A673 (cell line): Measurements from ENCODE around the gene CLK3. TPM values are rescaled to one million over a fixed set of nuclear protein-coding genes. Genes with fewer than 3 reads are reported as not detected.

ENCODE experiments used
- BruUV-seq: library from RNA; stranded (reverse); fragments of 400-500 nt; replicated peaks from 2 replicates; lab custom pipeline; 2021; lab: Mats Ljungman, UMichigan
- CTCF ChIA-PET: fragments of 300-600 bp; sonication (Branson Sonifier 250); formaldehyde crosslinking; loops from one replicate; lab custom pipeline; 2022; ENCODE audit warnings: antibody characterized with exemption; lab: Charles Lee
- POLR2A ChIA-PET: fragments of 300-600 bp; sonication (Branson Sonifier 250); formaldehyde crosslinking; loops from one replicate; lab custom pipeline; 2022; ENCODE audit warnings: antibody characterized with exemption; ENCODE audit not compliant: low non-redundant PET; lab: Charles Lee
- DNase-seq: peaks from one replicate; pipeline ENCODE4 v3.0.0-alpha.2; 2015; ENCODE audit warnings: low spot score
- H3K27ac ChIP-seq: fragments of 200-600 bp; sonication (generic); 2 replicates; pipeline ENCODE4 v1.5.1; 2016; ENCODE audit warnings: mixed run types, low read depth, mild to moderate bottlenecking, mixed read lengths, antibody characterized with exemption, low read length; ENCODE audit not compliant: poor library complexity, severe bottlenecking
- H3K27me3 ChIP-seq: fragments of 200-600 bp; sonication (generic); replicated peaks from 2 replicates; pipeline ENCODE4 v1.6.1; 2017; ENCODE audit warnings: mixed run types, low read depth, mild to moderate bottlenecking, mixed read lengths, antibody characterized with exemption, low read length; ENCODE audit not compliant: insufficient read depth, poor library complexity
- H3K36me3 ChIP-seq: fragments of 200-600 bp; sonication (generic); 2 replicates; pipeline ENCODE4 v1.6.1; 2016; ENCODE audit warnings: mixed run types, mild to moderate bottlenecking, mixed read lengths, antibody characterized with exemption, low read length; ENCODE audit not compliant: insufficient read depth, poor library complexity, severe bottlenecking
- H3K4me1 ChIP-seq: fragments of 200-600 bp; sonication (generic); 2 replicates; pipeline ENCODE4 v1.6.1; 2017; ENCODE audit warnings: mixed run types, mild to moderate bottlenecking, mixed read lengths, antibody characterized with exemption, low read length; ENCODE audit not compliant: insufficient read depth, poor library complexity, severe bottlenecking
- H3K4me3 ChIP-seq: fragments of 200-600 bp; sonication (generic); 2 replicates; pipeline ENCODE4 v1.5.1; 2016; ENCODE audit warnings: low read depth, mixed run types, mild to moderate bottlenecking, mixed read lengths, low read length; ENCODE audit not compliant: poor library complexity, severe bottlenecking
- H3K9me3 ChIP-seq: fragments of 200-600 bp; sonication (generic); 2 replicates; pipeline ENCODE4 v1.6.1; 2016; ENCODE audit warnings: mixed run types, low read depth, mild to moderate bottlenecking, mixed read lengths, antibody characterized with exemption, low read length; ENCODE audit not compliant: poor library complexity, severe bottlenecking
- CTCF ChIP-seq: fragments of 300-800, 200-600 bp; sonication (generic); conservative IDR thresholded peaks from 2 replicates; pipeline ENCODE4 v1.5.1; 2017; ENCODE audit warnings: low read depth, mild to moderate bottlenecking, antibody characterized with exemption, low read length, moderate library complexity, mixed read lengths
- EZH2 ChIP-seq: fragments of 200-600 bp; sonication (generic); IDR thresholded peaks from 2 replicates; pipeline ENCODE4 v1.6.1; 2017; ENCODE audit warnings: borderline replicate concordance, low read depth, mild to moderate bottlenecking, mixed read lengths, antibody characterized with exemption, low read length; ENCODE audit not compliant: poor library complexity, severe bottlenecking
- intact Hi-C: fragments of 100-400 bp; cut with micrococcal nuclease; formaldehyde crosslinking; loops from one replicate; pipeline ENCODE4 v1.10.0; 2022; ENCODE audit not compliant: unreplicated experiment
- total RNA-seq: library from RNA; stranded (reverse); gene quantifications from 2 replicates; pipeline ENCODE4 v1.2.3, GENCODE V29; 2021

Gene CLK3
- total RNA-seq, 1 experiment from 2014 or later = 66.8 TPM

DNA sequence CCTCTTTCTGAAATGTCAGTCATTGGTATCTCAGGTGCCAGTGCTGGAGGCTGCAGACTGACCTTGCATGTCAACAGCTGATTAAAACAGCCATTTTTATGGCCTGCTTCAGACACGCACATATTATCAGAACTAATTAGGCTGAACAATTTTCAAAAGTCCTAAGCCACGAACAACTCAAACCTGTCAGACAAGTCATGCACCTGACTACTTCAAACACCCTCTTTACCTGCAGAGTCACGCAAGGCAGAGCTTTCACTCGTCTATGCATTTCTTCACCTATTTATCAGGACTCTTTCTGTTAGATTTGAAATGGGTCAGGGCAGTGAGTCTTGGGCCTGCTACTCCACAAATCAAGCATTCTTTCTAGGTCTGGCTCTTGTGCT, 26.7 kb downstream of the CLK3 start:
- peaks cover 21% of the 10 kb centered on the region for H3K4me1 ChIP-seq
- TF ChIP-seq EZH2 (no peak), CTCF (no peak)
- ChIA-PET POLR2A (no interaction called here), CTCF (interaction anchor here (0.9 to 1.1 kb wide), 3 partner anchors 10 to 128 kb away, joined by 3 to 4 read pairs (median 3); no protein-coding TSS in a partner anchor)
- H3K27ac ChIP-seq = peak overlapping the region; percentile 72
- intact Hi-C loops = no loop called here
- DNase-seq = no peak
- H3K27me3 ChIP-seq = no peaks in the 10 kb centered on the region
- no TSS peak for BruUV-seq
- no peaks in the 10 kb centered on the region for H3K9me3 ChIP-seq
- H3K36me3 ChIP-seq = peaks cover 18% of the 10 kb centered on the region
- no peak overlapping the region for H3K4me3 ChIP-seq

GRCh38 chr15:74642734-74643664, 27.4 kb downstream of the CLK3 start:
- POLR2A ChIA-PET = no interaction called here
- DNase-seq = peak; percentile 76
- Histone ChIP-seq H3K27me3 (no peaks in the 10 kb centered on the region), H3K9me3 (no peaks in the 10 kb centered on the region), H3K4me1 (peaks cover 21% of the 10 kb centered on the region), H3K27ac (peak overlapping the region; percentile 72), H3K4me3 (no peak overlapping the region), H3K36me3 (peaks cover 12% of the 10 kb centered on the region)
- TF ChIP-seq EZH2 (no peak), CTCF (no peak)
- CTCF ChIA-PET = interaction anchor here (0.9 to 1.1 kb wide), 3 partner anchors 11 to 128 kb away, joined by 3 to 4 read pairs (median 3); no protein-coding TSS in a partner anchor
- no TSS peak for BruUV-seq
- intact Hi-C loops = no loop called here

DNA sequence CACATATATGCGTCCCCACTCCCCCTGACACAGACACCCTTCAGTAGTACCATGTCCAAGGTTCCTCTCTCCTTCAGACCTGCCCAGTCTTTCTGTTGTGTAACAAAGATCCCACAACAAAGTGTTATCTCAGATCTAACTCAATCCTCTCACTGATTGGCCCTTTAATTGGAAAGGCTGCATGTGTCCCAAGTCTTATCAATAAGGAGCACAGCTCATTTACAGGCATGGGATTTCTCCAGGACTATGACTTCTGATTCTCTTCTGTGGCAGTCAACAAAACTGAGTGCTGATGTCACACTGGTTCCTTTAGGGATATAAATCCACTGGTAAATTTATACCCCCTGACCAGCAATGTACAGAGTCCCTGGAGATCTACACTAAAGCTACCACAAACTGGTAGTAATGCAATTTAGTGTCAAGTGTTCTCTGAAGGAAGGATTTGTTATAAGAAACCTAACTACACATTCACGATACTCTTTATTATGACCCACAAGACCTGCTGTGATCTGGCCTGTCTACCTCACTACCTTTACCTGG, 28.1 kb downstream of the CLK3 start:
- intact Hi-C loops = no loop called here
- POLR2A ChIA-PET = no interaction called here
- H3K27ac ChIP-seq = peak overlapping the region; percentile 72

More for the DNA sequence above, 28.1 kb downstream of the CLK3 start:
- TF ChIP-seq EZH2 (no peak), CTCF (no peak)
- no peaks in the 10 kb centered on the region for H3K9me3 ChIP-seq
- H3K4me1 ChIP-seq = peaks cover 21% of the 10 kb centered on the region
- H3K36me3 ChIP-seq = peaks cover 12% of the 10 kb centered on the region
- H3K4me3 ChIP-seq = no peak overlapping the region
- no peak for DNase-seq
- H3K27me3 ChIP-seq = no peaks in the 10 kb centered on the region
- CTCF ChIA-PET = no interaction called here
- BruUV-seq = no TSS peak
